K562 (cell line): ENCODE results near the gene HOXB8.

ENCODE experiments used
- ARID1B ChIP-seq: fragments of 450-650 bp; IDR thresholded peaks from 2 replicates; pipeline ENCODE4 v1.6.1; 2016; ENCODE audit warnings: antibody characterized with exemption, mild to moderate bottlenecking, inconsistent platforms
- CTCF ChIP-seq, 3 experiments: IDR thresholded peaks in 2 of 3; conservative IDR thresholded peaks in 1 of 3; 2 replicates each; pipeline ENCODE4 v1.5.1; 2011 to 2012; ENCODE audit warnings: low read length in 3 of 3, mild to moderate bottlenecking in 3 of 3, control low read depth in 2 of 3, improper control_type of control experiment in 1 of 3, inconsistent platforms in 1 of 3, low read depth in 1 of 3, mixed read lengths in 1 of 3, moderate library complexity in 1 of 3; ENCODE audit not compliant: insufficient read depth in 2 of 3
- PHB2 ChIP-seq: fragments of 450-650 bp; IDR thresholded peaks from 2 replicates; pipeline ENCODE4 v1.6.1; 2017; ENCODE audit warnings: low read depth
- ZNF184 ChIP-seq: sonication (generic); formaldehyde crosslinking; IDR thresholded peaks from 2 replicates; pipeline ENCODE4 v1.5.0; 2020; ENCODE audit warnings: missing genetic modification reagents
- TF ChIP-seq, protein P1 (sequence below): sonication (generic); formaldehyde crosslinking; IDR thresholded peaks from 2 replicates; pipeline ENCODE4 v1.9.0; 2022; ENCODE audit warnings: mild to moderate bottlenecking, missing genetic modification reagents
- TF ChIP-seq, protein P2 (sequence below): sonication (generic); formaldehyde crosslinking; IDR thresholded peaks from 2 replicates; pipeline ENCODE4 v1.8.1; 2022; ENCODE audit warnings: missing genetic modification reagents

DNA sequence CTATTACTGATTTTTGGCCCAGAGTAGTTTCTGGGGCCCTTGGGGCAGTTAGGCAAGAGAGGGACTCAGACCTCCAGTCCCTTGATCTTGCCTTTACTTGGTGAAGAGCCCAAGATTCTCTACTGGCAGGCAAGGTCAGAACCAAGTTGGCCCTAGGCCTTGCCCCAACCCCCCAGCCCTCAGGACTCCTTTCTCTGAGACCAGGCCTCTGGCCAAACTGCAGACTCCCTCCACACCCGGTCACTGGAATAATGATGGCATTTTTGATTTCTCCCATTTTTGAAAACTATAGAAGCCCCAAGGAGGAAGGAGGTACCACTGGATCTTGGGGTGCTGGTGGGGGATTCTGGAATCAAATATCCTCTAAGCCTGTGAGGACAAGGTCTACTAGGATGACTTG, 29.1 kb upstream of the HOXB8 start:
- TF ChIP-seq ZNF184 (CRISPR knock-in tag) = no peak
- no peak for TF ChIP-seq PHB2
- TF ChIP-seq, protein P1, sequence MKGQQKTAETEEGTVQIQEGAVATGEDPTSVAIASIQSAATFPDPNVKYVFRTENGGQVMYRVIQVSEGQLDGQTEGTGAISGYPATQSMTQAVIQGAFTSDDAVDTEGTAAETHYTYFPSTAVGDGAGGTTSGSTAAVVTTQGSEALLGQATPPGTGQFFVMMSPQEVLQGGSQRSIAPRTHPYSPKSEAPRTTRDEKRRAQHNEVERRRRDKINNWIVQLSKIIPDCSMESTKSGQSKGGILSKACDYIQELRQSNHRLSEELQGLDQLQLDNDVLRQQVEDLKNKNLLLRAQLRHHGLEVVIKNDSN (CRISPR knock-in tag) = no peak
- no peak for TF ChIP-seq CTCF (IDR thresholded peaks at IDR 0.05 in 2 of 3, conservative IDR thresholded peaks at IDR 0.05 in 1 of 3; ENCODE audit: insufficient read depth in 2 of 3, low read depth in 1 of 3, low read length in 3 of 3)
- no peak for TF ChIP-seq ARID1B
- TF ChIP-seq, protein P2, sequence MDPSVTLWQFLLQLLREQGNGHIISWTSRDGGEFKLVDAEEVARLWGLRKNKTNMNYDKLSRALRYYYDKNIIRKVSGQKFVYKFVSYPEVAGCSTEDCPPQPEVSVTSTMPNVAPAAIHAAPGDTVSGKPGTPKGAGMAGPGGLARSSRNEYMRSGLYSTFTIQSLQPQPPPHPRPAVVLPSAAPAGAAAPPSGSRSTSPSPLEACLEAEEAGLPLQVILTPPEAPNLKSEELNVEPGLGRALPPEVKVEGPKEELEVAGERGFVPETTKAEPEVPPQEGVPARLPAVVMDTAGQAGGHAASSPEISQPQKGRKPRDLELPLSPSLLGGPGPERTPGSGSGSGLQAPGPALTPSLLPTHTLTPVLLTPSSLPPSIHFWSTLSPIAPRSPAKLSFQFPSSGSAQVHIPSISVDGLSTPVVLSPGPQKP (CRISPR knock-in tag) = no peak
